Osteocyte (in vitro differentiated cells): ENCODE results near the gene CD22. TPM values are rescaled to one million over a fixed set of nuclear protein-coding genes. Genes with fewer than 3 reads are reported as not detected.

Experiments
- DNase-seq: peaks from one replicate; pipeline ENCODE4 v3.0.0; 2021; ENCODE audit warnings: mixed read lengths; ENCODE audit not compliant: unreplicated experiment; ENCODE audit errors: extremely low spot score
- H3K27ac Mint-ChIP-seq: one replicate; pipeline ENCODE4 v1.8.0; 2021; ENCODE audit warnings: mild to moderate bottlenecking, mixed read lengths; ENCODE audit not compliant: unreplicated experiment
- H3K27me3 Mint-ChIP-seq: one replicate; pipeline ENCODE4 v1.8.0; 2021; ENCODE audit warnings: mixed read lengths; ENCODE audit not compliant: unreplicated experiment
- H3K36me3 Mint-ChIP-seq: one replicate; pipeline ENCODE4 v1.8.0; 2021; ENCODE audit warnings: mixed read lengths; ENCODE audit not compliant: unreplicated experiment
- H3K4me1 Mint-ChIP-seq: one replicate; pipeline ENCODE4 v1.8.0; 2021; ENCODE audit warnings: mixed read lengths; ENCODE audit not compliant: unreplicated experiment
- H3K4me3 Mint-ChIP-seq: one replicate; pipeline ENCODE4 v1.8.0; 2021; ENCODE audit warnings: mild to moderate bottlenecking, moderate library complexity, mixed read lengths; ENCODE audit not compliant: unreplicated experiment
- H3K9me3 Mint-ChIP-seq: one replicate; pipeline ENCODE4 v1.8.0; 2021; ENCODE audit warnings: mixed read lengths; ENCODE audit not compliant: unreplicated experiment
- total RNA-seq: library from RNA; stranded (reverse); gene quantifications from 2 replicates; pipeline ENCODE4 v1.2.1, GENCODE V29; 2021
- TF ChIP-seq, protein P1 (sequence below): fragments of 200-600 bp; sonication (generic); IDR thresholded peaks from 2 replicates; pipeline ENCODE4 v1.5.0; 2021; ENCODE audit warnings: antibody characterized with exemption, mild to moderate bottlenecking, moderate library complexity

Gene CD22
- total RNA-seq, 1 donor from 2014 or later, result not detected

- Mint-ChIP-seq H3K27ac (no peak overlapping the region), H3K9me3 (no peaks in the 10 kb centered on the region), H3K4me1 (no peaks in the 10 kb centered on the region), H3K4me3 (no peak overlapping the region), H3K36me3 (no peaks in the 10 kb centered on the region), H3K27me3 (peaks cover 4% of the 10 kb centered on the region)
- TF ChIP-seq, protein P1, sequence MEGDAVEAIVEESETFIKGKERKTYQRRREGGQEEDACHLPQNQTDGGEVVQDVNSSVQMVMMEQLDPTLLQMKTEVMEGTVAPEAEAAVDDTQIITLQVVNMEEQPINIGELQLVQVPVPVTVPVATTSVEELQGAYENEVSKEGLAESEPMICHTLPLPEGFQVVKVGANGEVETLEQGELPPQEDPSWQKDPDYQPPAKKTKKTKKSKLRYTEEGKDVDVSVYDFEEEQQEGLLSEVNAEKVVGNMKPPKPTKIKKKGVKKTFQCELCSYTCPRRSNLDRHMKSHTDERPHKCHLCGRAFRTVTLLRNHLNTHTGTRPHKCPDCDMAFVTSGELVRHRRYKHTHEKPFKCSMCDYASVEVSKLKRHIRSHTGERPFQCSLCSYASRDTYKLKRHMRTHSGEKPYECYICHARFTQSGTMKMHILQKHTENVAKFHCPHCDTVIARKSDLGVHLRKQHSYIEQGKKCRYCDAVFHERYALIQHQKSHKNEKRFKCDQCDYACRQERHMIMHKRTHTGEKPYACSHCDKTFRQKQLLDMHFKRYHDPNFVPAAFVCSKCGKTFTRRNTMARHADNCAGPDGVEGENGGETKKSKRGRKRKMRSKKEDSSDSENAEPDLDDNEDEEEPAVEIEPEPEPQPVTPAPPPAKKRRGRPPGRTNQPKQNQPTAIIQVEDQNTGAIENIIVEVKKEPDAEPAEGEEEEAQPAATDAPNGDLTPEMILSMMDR, result no peak
- DNase-seq, result no peak
Observed at GRCh38 chr19:35305181-35305580, 23.8 kb upstream of the CD22 start.

GRCh38 chr19:35306473-35307246 is 22.3 kb upstream of the CD22 start:
- Mint-ChIP-seq H3K9me3 (no peaks in the 10 kb centered on the region), H3K4me3 (no peak overlapping the region), H3K27me3 (peaks cover 4% of the 10 kb centered on the region), H3K36me3 (no peaks in the 10 kb centered on the region), H3K4me1 (no peaks in the 10 kb centered on the region), H3K27ac (no peak overlapping the region)
- TF ChIP-seq, protein P1, result peak; percentile 43
- no peak for DNase-seq

DNA sequence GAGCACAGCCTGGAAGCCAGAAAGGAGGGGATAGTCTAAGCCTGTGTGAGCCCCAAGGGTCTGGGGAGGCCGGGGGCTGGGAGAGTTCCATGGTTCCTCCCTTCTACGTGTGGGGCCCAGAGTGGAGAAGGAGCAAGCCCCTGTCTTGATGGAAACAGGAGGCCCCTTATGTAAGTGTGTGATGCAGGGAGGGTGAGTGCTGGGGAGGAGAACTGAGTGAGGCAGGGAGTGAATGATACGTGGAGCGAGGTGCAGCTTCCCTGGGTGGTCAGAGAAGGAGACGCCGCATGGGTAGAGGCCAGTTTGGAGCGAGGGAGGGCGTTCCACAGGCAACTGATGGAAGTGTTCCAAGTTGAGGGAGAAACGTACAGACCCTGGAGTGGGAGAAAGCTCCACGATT is 21.1 kb upstream of the CD22 start:
- Mint-ChIP-seq H3K27ac (no peak overlapping the region), H3K4me3 (no peak overlapping the region), H3K36me3 (no peaks in the 10 kb centered on the region), H3K4me1 (no peaks in the 10 kb centered on the region), H3K9me3 (no peaks in the 10 kb centered on the region), H3K27me3 (peaks cover 4% of the 10 kb centered on the region)
- TF ChIP-seq, protein P1, result no peak
- DNase-seq, result no peak

GRCh38 chr19:35308910-35309309 is 20.1 kb upstream of the CD22 start:
- H3K27me3 Mint-ChIP-seq, result peaks cover 4% of the 10 kb centered on the region
- TF ChIP-seq, protein P1, result no peak
- H3K36me3 Mint-ChIP-seq, result no peaks in the 10 kb centered on the region
- no peak for DNase-seq
- H3K27ac Mint-ChIP-seq, result no peak overlapping the region
- no peaks in the 10 kb centered on the region for H3K9me3 Mint-ChIP-seq
- peaks cover 1% of the 10 kb centered on the region for H3K4me1 Mint-ChIP-seq
- no peak overlapping the region for H3K4me3 Mint-ChIP-seq

DNA sequence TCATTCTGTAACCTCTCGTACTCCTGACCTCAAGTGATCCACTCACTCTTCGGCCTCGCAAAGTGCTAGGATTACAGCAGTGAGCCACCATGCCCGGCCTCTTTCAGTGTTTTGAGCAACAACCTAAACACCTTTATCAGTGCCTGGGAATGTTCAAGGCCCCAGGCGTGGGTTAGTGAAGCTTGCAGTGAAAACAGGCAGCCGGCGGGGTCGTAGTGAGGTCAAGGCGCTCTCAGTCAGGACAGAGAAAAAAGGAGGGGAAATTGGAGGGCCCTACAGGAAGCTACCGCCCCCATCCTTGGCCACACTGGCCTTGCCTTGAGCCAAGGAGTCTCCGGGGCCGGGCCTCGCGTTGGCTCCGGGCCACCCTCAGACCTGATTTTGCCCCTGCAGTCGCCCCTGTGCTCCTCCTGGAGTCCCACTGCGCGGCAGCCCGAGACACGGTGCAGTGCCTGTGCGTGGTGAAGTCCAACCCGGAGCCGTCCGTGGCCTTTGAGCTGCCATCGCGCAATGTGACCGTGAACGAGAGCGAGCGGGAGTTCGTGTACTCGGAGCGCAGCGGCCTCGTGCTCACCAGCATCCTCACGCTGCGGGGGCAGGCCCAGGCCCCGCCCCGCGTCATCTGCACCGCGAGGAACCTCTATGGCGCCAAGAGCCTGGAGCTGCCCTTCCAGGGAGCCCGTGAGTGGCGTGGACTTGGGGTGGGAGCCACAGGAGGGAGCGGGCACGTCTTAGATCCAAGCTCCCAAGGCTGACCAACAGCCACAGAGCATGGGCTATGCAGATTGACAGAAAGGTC is 19.3 kb upstream of the CD22 start:
- Mint-ChIP-seq H3K9me3 (no peaks in the 10 kb centered on the region), H3K4me1 (peaks cover 1% of the 10 kb centered on the region), H3K36me3 (no peaks in the 10 kb centered on the region), H3K27ac (no peak overlapping the region), H3K27me3 (peaks cover 4% of the 10 kb centered on the region), H3K4me3 (no peak overlapping the region)
- no peak for DNase-seq
- TF ChIP-seq, protein P1, result no peak
